Stomach (tissue), 9 donors: ENCODE measurements around the gene CUL1. TPM values are rescaled to one million over a fixed set of nuclear protein-coding genes. Genes with fewer than 3 reads are reported as not detected.

Experiments used
- DNase-seq, 2 donors: peaks; one replicate each; pipeline versions ENCODE4 v3.0.0 to v3.0.0-alpha.2; 2013 to 2019
- H3K27ac ChIP-seq, 5 donors: fragments of 200-600 bp in 4 of 5; sonication (generic) in 4 of 5; one replicate each; pipeline ENCODE4 v1.5.1; 2013 to 2019; ENCODE audit warnings: mild to moderate bottlenecking in 1 of 5, moderate library complexity in 1 of 5
- H3K27me3 ChIP-seq, 3 donors: fragments of 200-600 bp; sonication (generic); one replicate each; pipeline ENCODE4 v1.5.1; 2017 to 2019; ENCODE audit warnings: mixed run types in 1 of 3
- H3K36me3 ChIP-seq, 4 donors: fragments of 200-600 bp; sonication (generic); 1 replicate in 3 of 4; 2 replicates in 1 of 4; pipeline ENCODE4 v1.5.1; 2016 to 2019
- H3K4me1 ChIP-seq, 4 donors: fragments of 200-600 bp; sonication (generic); one replicate each; pipeline ENCODE4 v1.5.1; 2016 to 2019
- H3K4me3 ChIP-seq, 4 donors: fragments of 200-600 bp; sonication (generic) in 3 of 4; one replicate each; pipeline ENCODE4 v1.5.1; 2016 to 2019; ENCODE audit warnings: mild to moderate bottlenecking in 1 of 4
- H3K9me3 ChIP-seq, 4 donors: fragments of 200-600 bp; sonication (generic); one replicate each; pipeline ENCODE4 v1.5.1; 2016 to 2019
- CTCF ChIP-seq, 7 experiments: fragments of 450-650 bp in 4 of 7; fragments of 200-600 bp in 3 of 7; sonication (generic) in 3 of 7; IDR thresholded peaks; one replicate each; pipeline ENCODE4 v1.5.1; 2016 to 2019; ENCODE audit warnings: antibody characterized with exemption in 7 of 7, control low read depth in 2 of 7, mild to moderate bottlenecking in 1 of 7
- EP300 ChIP-seq: sonication (generic); formaldehyde crosslinking; IDR thresholded peaks from one replicate; pipeline ENCODE4 v1.6.1; 2017; ENCODE audit warnings: antibody characterized with exemption
- POLR2A ChIP-seq, 4 donors: fragments of 450-650 bp; IDR thresholded peaks; one replicate each; pipeline ENCODE4 v1.6.1; 2016; ENCODE audit warnings: antibody characterized with exemption in 4 of 4, control low read depth in 2 of 4, mild to moderate bottlenecking in 1 of 4, moderate library complexity in 1 of 4
- POLR2AphosphoS5 ChIP-seq, 3 donors: sonication (generic); formaldehyde crosslinking; IDR thresholded peaks; one replicate each; pipeline ENCODE4 v1.6.1; 2016; ENCODE audit warnings: antibody characterized with exemption in 3 of 3
- WGBS, 5 donors: extraction: QIAGEN DNeasy Blood & Tissue Kit in 3 of 5; methylation state at CpG; one replicate each; pipeline versions ENCODE4 v1.1.5 to v1.1.7; 2013 to 2018; 5-methylcytosine and 5-hydroxymethylcytosine counted together
- intact Hi-C: fragments of 100-400 bp; cut with DNase I; formaldehyde crosslinking; loops from one replicate; pipeline ENCODE4 v1.15.1; 2023; ENCODE audit warnings: low total_unique reads
- polyA plus RNA-seq, 3 donors: library from polyadenylated mRNA; stranded (reverse); fragments of 200-250 nt; gene quantifications; one replicate each; pipeline ENCODE4 v1.2.3, GENCODE V29; 2013
- total RNA-seq, 5 donors: library from RNA; depleted of rRNA; stranded (reverse); fragments of >200 nt; gene quantifications; one replicate each; pipeline versions ENCODE4 v1.1.0 to v1.2.3, GENCODE V29; 2014 to 2016
- donor health status: healthy with polysubstance abuse.
- donor health status: Bipolar disorder and iron deficiency.
- donor health status: healthy.

CUL1 gene
- total and polyA plus RNA-seq, 8 donors = 22.5 to 56.4 (median 29.2) TPM

- Histone ChIP-seq H3K4me3 (no peak overlapping the region), H3K4me1 (peaks cover 0 to 5% (median 0%) of the 10 kb centered on the region in 4 donors), H3K36me3 (peaks cover 5 to 24% (median 9%) of the 10 kb centered on the region in 4 donors), H3K9me3 (no peaks in the 10 kb centered on the region), H3K27ac (no peak overlapping the region), H3K27me3 (no peaks in the 10 kb centered on the region)
- intact Hi-C loops = no loop called here
- WGBS, 5 donors = 83 to 98% (median 97%) methylated on average over 7 to 8 of the region's 8 CpGs
- TF ChIP-seq POLR2A (IDR thresholded peaks at IDR 0.05) (no peak), CTCF (IDR thresholded peaks at IDR 0.05) (no peak), POLR2AphosphoS5 (IDR thresholded peaks at IDR 0.05) (no peak), EP300 (no peak)
- no peak for DNase-seq
Measured at GRCh38 chr7:148750442-148751355, 52.0 kb downstream of the CUL1 start.

- TF ChIP-seq POLR2AphosphoS5 (IDR thresholded peaks at IDR 0.05) = no peak
- no peak for TF ChIP-seq EP300
- no peak for TF ChIP-seq POLR2A (IDR thresholded peaks at IDR 0.05)
- TF ChIP-seq CTCF (IDR thresholded peaks at IDR 0.05) = no peak
- H3K9me3 ChIP-seq = no peaks in the 10 kb centered on the region
- H3K4me1 ChIP-seq = no peaks in the 10 kb centered on the region
- H3K27me3 ChIP-seq = no peaks in the 10 kb centered on the region
- 60 to 75% (median 66%) methylated on average over 4 of the region's 4 CpGs for WGBS, 5 donors
- no peak for DNase-seq
- H3K4me3 ChIP-seq = no peak overlapping the region
- peaks cover 16 to 35% (median 24%) of the 10 kb centered on the region in 4 donors for H3K36me3 ChIP-seq
- intact Hi-C loops = no loop called here
- no peak overlapping the region for H3K27ac ChIP-seq
Measured at GRCh38 chr7:148753224-148753623, 54.5 kb downstream of the CUL1 start.

GRCh38 chr7:148754912-148755311, 56.2 kb downstream of the CUL1 start:
- Histone ChIP-seq H3K9me3 (no peaks in the 10 kb centered on the region), H3K36me3 (peaks cover 17 to 51% (median 38%) of the 10 kb centered on the region in 4 donors), H3K27ac (no peak overlapping the region), H3K27me3 (no peaks in the 10 kb centered on the region), H3K4me1 (no peaks in the 10 kb centered on the region), H3K4me3 (no peak overlapping the region)
- DNase-seq = no peak
- intact Hi-C loops = no loop called here
- 74 to 92% (median 89%) methylated on average over 6 of the region's 6 CpGs for WGBS, 5 donors
- TF ChIP-seq POLR2A (IDR thresholded peaks at IDR 0.05) (no peak), EP300 (no peak), CTCF (IDR thresholded peaks at IDR 0.05) (no peak), POLR2AphosphoS5 (IDR thresholded peaks at IDR 0.05) (no peak)

- no peak for DNase-seq
- no peaks in the 10 kb centered on the region for H3K9me3 ChIP-seq
- H3K36me3 ChIP-seq = peaks cover 15 to 83% (median 77%) of the 10 kb centered on the region in 4 donors
- no peaks in the 10 kb centered on the region for H3K4me1 ChIP-seq
- H3K27ac ChIP-seq = no peak overlapping the region
- intact Hi-C loops = no loop called here
- TF ChIP-seq POLR2A (IDR thresholded peaks at IDR 0.05) = no peak
- TF ChIP-seq CTCF (IDR thresholded peaks at IDR 0.05) = no peak
- no peak for TF ChIP-seq EP300
- TF ChIP-seq POLR2AphosphoS5 (IDR thresholded peaks at IDR 0.05) = no peak
- no peaks in the 10 kb centered on the region for H3K27me3 ChIP-seq
- no peak overlapping the region for H3K4me3 ChIP-seq
- 92 to 97% (median 95%) methylated on average over 12 of the region's 12 CpGs for WGBS, 5 donors
Measured at GRCh38 chr7:148761499-148762278, 63.0 kb downstream of the CUL1 start.
